ENCODE data around the gene EMC10.
"Not testable (repeated sequence)": the region's sequence is repeated elsewhere in the genome, so short reads cannot be mapped to it uniquely, and the experiment has no call there.

Gene EMC10

GRCh38 chr19:50476224-50476906 is at the start of gene EMC10, which contains the start of gene GARIN5A:
Gene EMC10 (plus strand): TSS chr19:50476507. CDS start chr19:50476545, 38 bp downstream.
Gene GARIN5A (minus strand): TSS chr19:50476848. CDS start chr19:50476388, 460 bp downstream.
- peak; percentile 57 to 81 for DNase-seq

GRCh38 chr19:50427318-50427925 is 48.9 kb upstream of the EMC10 start:
- DNase-seq, result no peak

- no peak for DNase-seq
Measured at GRCh38 chr19:50427997-50428425, 48.3 kb upstream of the EMC10 start.

GRCh38 chr19:50428772-50429463 is 47.4 kb upstream of the EMC10 start:
- DNase-seq, result no peak

- DNase-seq, result no peak
Measured at GRCh38 chr19:50430888-50431342, 45.4 kb upstream of the EMC10 start.

- peak in 1 of 2 experiments; percentile 12 for DNase-seq
Measured at GRCh38 chr19:50431343-50432220, 44.7 kb upstream of the EMC10 start.

GRCh38 chr19:50432221-50433028 is 43.9 kb upstream of the EMC10 start, which contains the start of gene MYBPC2:
Gene MYBPC2 (plus strand): TSS chr19:50432892. CDS start chr19:50432954, 62 bp downstream.
- no peak for DNase-seq

- DNase-seq, result no peak
Measured at GRCh38 chr19:50433201-50434180, 42.8 kb upstream of the EMC10 start.

GRCh38 chr19:50434525-50434924 is 41.8 kb upstream of the EMC10 start:
- DNase-seq, result no peak

GRCh38 chr19:50435221-50435620 is 41.1 kb upstream of the EMC10 start:
- DNase-seq, result no peak

GRCh38 chr19:50435627-50436026 is 40.7 kb upstream of the EMC10 start:
- no peak for DNase-seq

- DNase-seq, result no peak
Measured at GRCh38 chr19:50437862-50438449, 38.4 kb upstream of the EMC10 start.

- DNase-seq, result not testable (repeated sequence)
Measured at GRCh38 chr19:50439130-50439529, 37.2 kb upstream of the EMC10 start.

GRCh38 chr19:50444059-50444458 is 32.2 kb upstream of the EMC10 start:
- no peak for DNase-seq

GRCh38 chr19:50447053-50447452 is 29.3 kb upstream of the EMC10 start:
- DNase-seq, result no peak

- DNase-seq, result no peak
Measured at GRCh38 chr19:50447750-50448149, 28.6 kb upstream of the EMC10 start.

GRCh38 chr19:50449236-50449899 is 26.9 kb upstream of the EMC10 start:
- no peak for DNase-seq

- DNase-seq, result no peak
Measured at GRCh38 chr19:50450369-50451222, 25.7 kb upstream of the EMC10 start.

GRCh38 chr19:50451223-50451534 is 25.1 kb upstream of the EMC10 start:
- DNase-seq, result no peak
